Panc1 (cell line): ENCODE results near the gene DIAPH3. TPM values are rescaled to one million over a fixed set of nuclear protein-coding genes. Genes with fewer than 3 reads are reported as not detected.
A peak's percentile ranks its signal among the peaks of the same experiment; 100 is the strongest.

ENCODE experiments used
- ATAC-seq: fragments of 200-7000 bp; cut with Tn5 transposase; 2 replicates; pipeline ENCODE4 v1.9.1; 2020; ENCODE audit warnings: mild to moderate bottlenecking, moderate library complexity
- BruUV-seq: library from RNA; stranded (reverse); fragments of 400-500 nt; replicated peaks from 2 replicates; lab custom pipeline; 2021; lab: Mats Ljungman, UMichigan
- CTCF ChIA-PET: fragments of 300-600 bp; sonication (Branson Sonifier 250); formaldehyde crosslinking; loops from one replicate; lab custom pipeline; 2022; ENCODE audit warnings: antibody characterized with exemption; lab: Charles Lee
- POLR2A ChIA-PET: fragments of 300-600 bp; sonication (Branson Sonifier 250); formaldehyde crosslinking; loops from one replicate; lab custom pipeline; 2022; ENCODE audit warnings: antibody characterized with exemption; lab: Charles Lee
- DNase-seq: peaks from one replicate; pipeline ENCODE4 v3.0.0-alpha.2; 2010; ENCODE audit warnings: low read depth, low spot score
- H3K27ac ChIP-seq: 2 replicates; pipeline ENCODE4 v1.5.1; 2011; ENCODE audit warnings: mild to moderate bottlenecking, low read length, inconsistent platforms
- H3K27me3 ChIP-seq: fragments of 200-500 bp; sonication (Bioruptor generic); 2 replicates; pipeline ENCODE4 v1.6.0; 2014; ENCODE audit warnings: low read length, inconsistent platforms; ENCODE audit not compliant: control insufficient read depth, insufficient read depth
- H3K36me3 ChIP-seq: fragments of 200-500 bp; sonication (Bioruptor generic); 2 replicates; pipeline ENCODE4 v1.5.1; 2014; ENCODE audit warnings: inconsistent platforms, mild to moderate bottlenecking, low read length, moderate library complexity; ENCODE audit not compliant: control insufficient read depth, insufficient read depth
- H3K4me1 ChIP-seq: 2 replicates; pipeline ENCODE4 v1.5.1; 2011; ENCODE audit warnings: inconsistent platforms, mild to moderate bottlenecking, low read length, moderate library complexity; ENCODE audit not compliant: control insufficient read depth, insufficient read depth
- H3K4me3 ChIP-seq, 2 experiments: 2 replicates each; pipeline ENCODE4 v1.5.1; 2011 to 2012; ENCODE audit warnings: low read depth in 2 of 2, low read length in 2 of 2, mild to moderate bottlenecking in 2 of 2, inconsistent platforms in 1 of 2, moderate library complexity in 1 of 2
- H3K9me3 ChIP-seq: fragments of 200-500 bp; sonication (Bioruptor generic); 2 replicates; pipeline ENCODE4 v1.5.1; 2014; ENCODE audit warnings: low read depth, mild to moderate bottlenecking, inconsistent platforms, low read length, moderate library complexity; ENCODE audit not compliant: control insufficient read depth, insufficient read depth
- CTCF ChIP-seq: fragments of 450-650 bp; IDR thresholded peaks from 2 replicates; pipeline ENCODE4 v1.5.1; 2017; ENCODE audit warnings: mild to moderate bottlenecking
- POLR2AphosphoS5 ChIP-seq: IDR thresholded peaks from 2 replicates; pipeline ENCODE4 v1.6.1; 2012; ENCODE audit warnings: mild to moderate bottlenecking, low read depth, low read length, moderate library complexity
- REST ChIP-seq, 2 experiments: IDR thresholded peaks; 2 replicates each; pipeline ENCODE4 v1.6.1; 2011 to 2012; ENCODE audit warnings: low read depth in 2 of 2, control low read depth in 1 of 2, low read length in 1 of 2, mild to moderate bottlenecking in 1 of 2, moderate library complexity in 1 of 2; ENCODE audit not compliant: insufficient read depth in 1 of 2
- SIN3A ChIP-seq: IDR thresholded peaks from 2 replicates; pipeline ENCODE4 v1.6.1; 2012; ENCODE audit warnings: low read depth, mild to moderate bottlenecking, low read length, moderate library complexity, borderline replicate concordance; ENCODE audit not compliant: insufficient read depth
- TCF7L2 ChIP-seq: IDR thresholded peaks from 2 replicates; pipeline ENCODE4 v1.6.1; 2011; ENCODE audit warnings: mild to moderate bottlenecking, low read depth, low read length, inconsistent platforms
- in situ Hi-C: cut with HindIII; loops from 2 replicates; pipeline ENCODE4 v1.10.0; 2016; ENCODE audit warnings: low sequenced_read_pairs, low pct_unique_long_range_greater_than_20kb
- intact Hi-C: fragments of 100-400 bp; cut with micrococcal nuclease; formaldehyde crosslinking; loops from one replicate; pipeline ENCODE4 v1.10.0; 2022; ENCODE audit not compliant: unreplicated experiment
- total RNA-seq: library from RNA; stranded (reverse); gene quantifications from one replicate; pipeline ENCODE4 v1.2.1, GENCODE V29; 2021; ENCODE audit not compliant: unreplicated experiment

Gene DIAPH3
- total RNA-seq, 1 experiment from 2014 or later, result 15.4 TPM

- Histone ChIP-seq H3K4me1 (no peaks in the 10 kb centered on the region), H3K36me3 (no peaks in the 10 kb centered on the region), H3K4me3 (no peak overlapping the region), H3K27ac (no peak overlapping the region), H3K9me3 (no peaks in the 10 kb centered on the region), H3K27me3 (no peaks in the 10 kb centered on the region)
- ChIA-PET CTCF (interaction anchor here (0.5 kb wide), 1 partner anchor 10 kb away, joined by 4 read pairs; no protein-coding TSS in a partner anchor), POLR2A (no interaction called here)
- TF ChIP-seq REST (IDR thresholded peaks at IDR 0.05; ENCODE audit: insufficient read depth in 1 of 2, low read depth in 2 of 2, low read length in 1 of 2) (no peak), SIN3A (no peak), POLR2AphosphoS5 (no peak), CTCF (no peak), TCF7L2 (no peak)
- no peak for ATAC-seq
- in situ Hi-C loops (no loop called here), intact Hi-C loops (no loop called here)
- no TSS peak for BruUV-seq
- peak; percentile 12 for DNase-seq
These were observed 340.2 kb downstream of the DIAPH3 start for GRCh38 chr13:59823486-59823885.

GRCh38 chr13:59809564-59809963 lies 354.2 kb downstream of the DIAPH3 start:
- ChIA-PET POLR2A (no interaction called here), CTCF (interaction anchor here (0.6 kb wide), 1 partner anchor 808 kb away, joined by 4 read pairs; no protein-coding TSS in a partner anchor)
- Histone ChIP-seq H3K9me3 (no peaks in the 10 kb centered on the region), H3K27me3 (no peaks in the 10 kb centered on the region), H3K27ac (no peak overlapping the region), H3K4me1 (no peaks in the 10 kb centered on the region), H3K36me3 (no peaks in the 10 kb centered on the region), H3K4me3 (no peak overlapping the region)
- DNase-seq (no peak), ATAC-seq (no peak)
- intact Hi-C loops (no loop called here), in situ Hi-C loops (no loop called here)
- no TSS peak for BruUV-seq
- TF ChIP-seq CTCF (no peak), TCF7L2 (no peak), REST (IDR thresholded peaks at IDR 0.05; ENCODE audit: insufficient read depth in 1 of 2, low read depth in 2 of 2, low read length in 1 of 2) (no peak), POLR2AphosphoS5 (no peak), SIN3A (no peak)
